ENCODE data around the gene DMKN. TPM values are rescaled to one million over a fixed set of nuclear protein-coding genes. Genes with fewer than 3 reads are reported as not detected.

Gene DMKN
- total RNA-seq, 1 experiment from 2014 or later = 5.6 TPM

DNA sequence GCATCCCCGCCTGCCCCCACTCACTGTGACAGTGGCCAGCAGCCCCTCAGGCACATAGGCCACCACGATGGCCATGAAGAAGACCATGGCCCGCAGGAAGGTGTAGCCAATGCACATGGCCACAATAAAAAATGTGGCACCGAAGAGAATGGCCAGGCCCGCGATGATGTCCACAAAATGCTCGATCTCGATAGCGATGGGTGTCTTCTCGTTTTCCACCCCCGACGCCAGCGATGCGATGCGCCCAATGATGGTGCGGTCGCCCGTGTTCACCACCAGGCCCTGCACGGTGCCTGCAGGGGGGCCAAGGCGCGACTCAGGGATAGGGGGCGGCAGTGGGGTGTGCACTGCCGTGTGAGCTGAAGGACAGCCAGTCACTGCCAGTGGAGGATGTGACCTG lies 46.3 kb upstream of the DMKN start:
- DNase-seq (ENCODE audit: low read depth, low spot score) (no peak), ATAC-seq (no peak)
- TF ChIP-seq SIN3A (IDR thresholded peaks at IDR 0.05; ENCODE audit: borderline replicate concordance, insufficient read depth, low read depth, low read length) (no peak), POLR2AphosphoS5 (IDR thresholded peaks at IDR 0.05; ENCODE audit: low read depth, low read length) (no peak), TCF7L2 (IDR thresholded peaks at IDR 0.05; ENCODE audit: low read depth, low read length) (no peak)
- TF ChIP-seq, protein P1, sequence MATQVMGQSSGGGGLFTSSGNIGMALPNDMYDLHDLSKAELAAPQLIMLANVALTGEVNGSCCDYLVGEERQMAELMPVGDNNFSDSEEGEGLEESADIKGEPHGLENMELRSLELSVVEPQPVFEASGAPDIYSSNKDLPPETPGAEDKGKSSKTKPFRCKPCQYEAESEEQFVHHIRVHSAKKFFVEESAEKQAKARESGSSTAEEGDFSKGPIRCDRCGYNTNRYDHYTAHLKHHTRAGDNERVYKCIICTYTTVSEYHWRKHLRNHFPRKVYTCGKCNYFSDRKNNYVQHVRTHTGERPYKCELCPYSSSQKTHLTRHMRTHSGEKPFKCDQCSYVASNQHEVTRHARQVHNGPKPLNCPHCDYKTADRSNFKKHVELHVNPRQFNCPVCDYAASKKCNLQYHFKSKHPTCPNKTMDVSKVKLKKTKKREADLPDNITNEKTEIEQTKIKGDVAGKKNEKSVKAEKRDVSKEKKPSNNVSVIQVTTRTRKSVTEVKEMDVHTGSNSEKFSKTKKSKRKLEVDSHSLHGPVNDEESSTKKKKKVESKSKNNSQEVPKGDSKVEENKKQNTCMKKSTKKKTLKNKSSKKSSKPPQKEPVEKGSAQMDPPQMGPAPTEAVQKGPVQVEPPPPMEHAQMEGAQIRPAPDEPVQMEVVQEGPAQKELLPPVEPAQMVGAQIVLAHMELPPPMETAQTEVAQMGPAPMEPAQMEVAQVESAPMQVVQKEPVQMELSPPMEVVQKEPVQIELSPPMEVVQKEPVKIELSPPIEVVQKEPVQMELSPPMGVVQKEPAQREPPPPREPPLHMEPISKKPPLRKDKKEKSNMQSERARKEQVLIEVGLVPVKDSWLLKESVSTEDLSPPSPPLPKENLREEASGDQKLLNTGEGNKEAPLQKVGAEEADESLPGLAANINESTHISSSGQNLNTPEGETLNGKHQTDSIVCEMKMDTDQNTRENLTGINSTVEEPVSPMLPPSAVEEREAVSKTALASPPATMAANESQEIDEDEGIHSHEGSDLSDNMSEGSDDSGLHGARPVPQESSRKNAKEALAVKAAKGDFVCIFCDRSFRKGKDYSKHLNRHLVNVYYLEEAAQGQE (IDR thresholded peaks at IDR 0.05; ENCODE audit: insufficient read depth in 1 of 2, low read depth in 2 of 2, low read length in 1 of 2) = no peak
- TF ChIP-seq, protein P2, sequence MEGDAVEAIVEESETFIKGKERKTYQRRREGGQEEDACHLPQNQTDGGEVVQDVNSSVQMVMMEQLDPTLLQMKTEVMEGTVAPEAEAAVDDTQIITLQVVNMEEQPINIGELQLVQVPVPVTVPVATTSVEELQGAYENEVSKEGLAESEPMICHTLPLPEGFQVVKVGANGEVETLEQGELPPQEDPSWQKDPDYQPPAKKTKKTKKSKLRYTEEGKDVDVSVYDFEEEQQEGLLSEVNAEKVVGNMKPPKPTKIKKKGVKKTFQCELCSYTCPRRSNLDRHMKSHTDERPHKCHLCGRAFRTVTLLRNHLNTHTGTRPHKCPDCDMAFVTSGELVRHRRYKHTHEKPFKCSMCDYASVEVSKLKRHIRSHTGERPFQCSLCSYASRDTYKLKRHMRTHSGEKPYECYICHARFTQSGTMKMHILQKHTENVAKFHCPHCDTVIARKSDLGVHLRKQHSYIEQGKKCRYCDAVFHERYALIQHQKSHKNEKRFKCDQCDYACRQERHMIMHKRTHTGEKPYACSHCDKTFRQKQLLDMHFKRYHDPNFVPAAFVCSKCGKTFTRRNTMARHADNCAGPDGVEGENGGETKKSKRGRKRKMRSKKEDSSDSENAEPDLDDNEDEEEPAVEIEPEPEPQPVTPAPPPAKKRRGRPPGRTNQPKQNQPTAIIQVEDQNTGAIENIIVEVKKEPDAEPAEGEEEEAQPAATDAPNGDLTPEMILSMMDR (IDR thresholded peaks at IDR 0.05) = no peak
- Histone ChIP-seq H3K4me1 (ENCODE audit: control insufficient read depth, insufficient read depth, low read length) (peaks cover 6% of the 10 kb centered on the region; the same call in 1 of the 2 replicates), H3K27ac (ENCODE audit: low read length) (no peak overlapping the region), H3K9me3 (ENCODE audit: control insufficient read depth, insufficient read depth, low read depth, low read length) (no peaks in the 10 kb centered on the region), H3K4me3 (ENCODE audit: low read depth in 2 of 2, low read length in 2 of 2) (no peak overlapping the region), H3K36me3 (ENCODE audit: control insufficient read depth, insufficient read depth, low read length) (no peaks in the 10 kb centered on the region), H3K27me3 (ENCODE audit: control insufficient read depth, insufficient read depth, low read length) (peaks cover 8% of the 10 kb centered on the region; the same call in 1 of the 2 replicates)
- intact Hi-C loops (cut with micrococcal nuclease; ENCODE audit: unreplicated experiment) = loop anchor here (10.0 kb wide), 1 partner anchor 155 kb away; the partner anchor contains the start of gene KMT2B
- POLR2A ChIA-PET = no interaction called here
- in situ Hi-C loops (cut with HindIII; ENCODE audit: low pct_unique_long_range_greater_than_20kb, low sequenced_read_pairs) = no loop called here
- no TSS peak for BruUV-seq (replicated peaks)
- CTCF ChIA-PET = no interaction called here

DNA sequence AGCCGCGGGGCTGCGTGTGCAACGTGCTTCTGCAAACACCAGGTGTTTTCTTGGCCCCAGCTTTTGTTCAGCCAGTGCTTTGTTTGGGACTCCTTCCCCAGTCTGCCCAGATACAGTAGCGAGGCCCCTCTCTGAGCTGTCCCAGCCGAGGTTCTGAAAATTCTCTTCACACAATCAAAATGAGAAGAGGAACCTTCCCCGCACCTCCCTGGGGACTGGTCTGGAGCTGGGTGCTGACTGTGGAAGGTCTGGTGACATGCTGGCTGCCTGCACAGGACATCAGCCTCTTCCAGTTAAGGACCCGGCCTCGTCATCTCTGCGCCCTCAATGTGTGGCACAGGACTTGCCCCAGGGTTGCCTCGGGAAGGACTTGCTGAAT lies 45.8 kb upstream of the DMKN start:
- intact Hi-C loops (cut with micrococcal nuclease; ENCODE audit: unreplicated experiment) (loop anchor here (10.0 kb wide), 1 partner anchor 156 kb away; the partner anchor contains the start of gene KMT2B), in situ Hi-C loops (cut with HindIII; ENCODE audit: low pct_unique_long_range_greater_than_20kb, low sequenced_read_pairs) (no loop called here)
- no peak overlapping the region for H3K4me3 ChIP-seq (ENCODE audit: low read depth in 2 of 2, low read length in 2 of 2)
- H3K9me3 ChIP-seq (ENCODE audit: control insufficient read depth, insufficient read depth, low read depth, low read length) = no peaks in the 10 kb centered on the region
- H3K27ac ChIP-seq (ENCODE audit: low read length) = no peak overlapping the region
- no peaks in the 10 kb centered on the region for H3K36me3 ChIP-seq (ENCODE audit: control insufficient read depth, insufficient read depth, low read length)
- peaks cover 6% of the 10 kb centered on the region; the same call in 1 of the 2 replicates for H3K4me1 ChIP-seq (ENCODE audit: control insufficient read depth, insufficient read depth, low read length)
- ChIA-PET CTCF (no interaction called here), POLR2A (no interaction called here)
- TF ChIP-seq, protein P2 (IDR thresholded peaks at IDR 0.05) = no peak
- no peak for TF ChIP-seq SIN3A (IDR thresholded peaks at IDR 0.05; ENCODE audit: borderline replicate concordance, insufficient read depth, low read depth, low read length)
- TF ChIP-seq, protein P1 (IDR thresholded peaks at IDR 0.05; ENCODE audit: insufficient read depth in 1 of 2, low read depth in 2 of 2, low read length in 1 of 2) = no peak
- no peak for TF ChIP-seq TCF7L2 (IDR thresholded peaks at IDR 0.05; ENCODE audit: low read depth, low read length)
- no peak for TF ChIP-seq POLR2AphosphoS5 (IDR thresholded peaks at IDR 0.05; ENCODE audit: low read depth, low read length)
- DNase-seq (ENCODE audit: low read depth, low spot score) (no peak), ATAC-seq (no peak)
- peaks cover 8% of the 10 kb centered on the region; the same call in 1 of the 2 replicates for H3K27me3 ChIP-seq (ENCODE audit: control insufficient read depth, insufficient read depth, low read length)
- no TSS peak for BruUV-seq (replicated peaks)

Data from Panc1 (cell line).